ENCODE data around the gene ZNF213. TPM values are rescaled to one million over a fixed set of nuclear protein-coding genes. Genes with fewer than 3 reads are reported as not detected.

Gene ZNF213
- total and polyA plus RNA-seq, 12 donors = 2.6 to 19.5 (median 12.2) TPM

GRCh38 chr16:3113765-3114479 is 20.9 kb upstream of the ZNF213 start:
- no peak for DNase-seq
- H3K27ac ChIP-seq = peak overlapping the region in 1 of 5 donors; percentile 46
- no peaks in the 10 kb centered on the region for H3K27me3 ChIP-seq
- TF ChIP-seq POLR2A (IDR thresholded peaks at IDR 0.05) = no peak
- no peak for TF ChIP-seq CTCF (IDR thresholded peaks at IDR 0.05)
- H3K36me3 ChIP-seq (replicated peaks in 1 of 2) = peaks cover 0 to 27% of the 10 kb centered on the region in 2 donors
- peaks cover 21 to 32% of the 10 kb centered on the region in 2 donors for H3K4me1 ChIP-seq (replicated peaks in 1 of 2)
- no peaks in the 10 kb centered on the region for H3K9me3 ChIP-seq (replicated peaks in 1 of 3)
- WGBS, 4 donors = 54 to 66% (median 58%) methylated on average over 10 to 17 of the region's 17 CpGs
- intact Hi-C loops (cut with DNase I) = no loop called here
- H3K4me3 ChIP-seq = peak overlapping the region in 1 of 4 donors; percentile 90

GRCh38 chr16:3115003-3115402 is 19.8 kb upstream of the ZNF213 start:
- Histone ChIP-seq H3K27ac (peak overlapping the region in 1 of 5 donors; percentile 0), H3K9me3 (replicated peaks in 1 of 3) (no peaks in the 10 kb centered on the region), H3K4me3 (no peak overlapping the region), H3K36me3 (replicated peaks in 1 of 2) (peaks cover 0 to 38% of the 10 kb centered on the region in 2 donors), H3K27me3 (no peaks in the 10 kb centered on the region), H3K4me1 (replicated peaks in 1 of 2) (peaks cover 21 to 32% of the 10 kb centered on the region in 2 donors)
- intact Hi-C loops (cut with DNase I) = no loop called here
- 39 to 53% (median 47%) methylated on average over 10 to 12 of the region's 12 CpGs for WGBS, 4 donors
- peak; percentile 61 to 83 (median 74) for DNase-seq
- TF ChIP-seq CTCF (IDR thresholded peaks at IDR 0.05) (no peak), POLR2A (IDR thresholded peaks at IDR 0.05) (peak in 1 of 2 donors; percentile 24)

- Histone ChIP-seq H3K4me1 (replicated peaks in 1 of 2) (peaks cover 21 to 32% of the 10 kb centered on the region in 2 donors), H3K27me3 (no peaks in the 10 kb centered on the region), H3K4me3 (no peak overlapping the region), H3K9me3 (replicated peaks in 1 of 3) (no peaks in the 10 kb centered on the region), H3K27ac (peak overlapping the region in 1 of 5 donors; percentile 0), H3K36me3 (replicated peaks in 1 of 2) (peaks cover 0 to 41% of the 10 kb centered on the region in 2 donors)
- TF ChIP-seq CTCF (IDR thresholded peaks at IDR 0.05) (no peak), POLR2A (IDR thresholded peaks at IDR 0.05) (no peak)
- intact Hi-C loops (cut with DNase I) = no loop called here
- 58 to 65% (median 62%) methylated on average over 9 to 14 of the region's 14 CpGs for WGBS, 4 donors
- DNase-seq = no peak
Measured at GRCh38 chr16:3115561-3115960, 19.3 kb upstream of the ZNF213 start.

GRCh38 chr16:3118204-3118790 is 16.5 kb upstream of the ZNF213 start:
- Histone ChIP-seq H3K4me3 (no peak overlapping the region), H3K9me3 (replicated peaks in 1 of 3) (no peaks in the 10 kb centered on the region), H3K27ac (no peak overlapping the region), H3K36me3 (replicated peaks in 1 of 2) (peaks cover 0 to 41% of the 10 kb centered on the region in 2 donors), H3K27me3 (no peaks in the 10 kb centered on the region), H3K4me1 (replicated peaks in 1 of 2) (peaks cover 12 to 28% of the 10 kb centered on the region in 2 donors)
- no peak for TF ChIP-seq POLR2A (IDR thresholded peaks at IDR 0.05)
- no peak for TF ChIP-seq CTCF (IDR thresholded peaks at IDR 0.05)
- intact Hi-C loops (cut with DNase I) = no loop called here
- 88 to 96% (median 92%) methylated on average over 8 to 16 of the region's 16 CpGs for WGBS, 4 donors
- no peak for DNase-seq

Data from adrenal gland (tissue), 12 donors.